ENCODE data around the gene PIGL.
A peak's percentile ranks its signal among the peaks of the same experiment; 100 is the strongest.
"Not testable (repeated sequence)": the region's sequence is repeated elsewhere in the genome, so short reads cannot be mapped to it uniquely, and the experiment has no call there.

PIGL gene

GRCh38 chr17:16286947-16287562 is 70.0 kb downstream of the PIGL start:
- Histone ChIP-seq H3K9me3 (no peaks in the 10 kb centered on the region), H3K27ac (peak overlapping the region; percentile 91 to 93), H3K27me3 (no peaks in the 10 kb centered on the region), H3K4me3 (peak overlapping the region; percentile 27 to 44), H3K4me1 (peaks cover 0 to 40% (median 34%) of the 10 kb centered on the region in 4 donors), H3K36me3 (no peaks in the 10 kb centered on the region)
- TF ChIP-seq, protein P1, sequence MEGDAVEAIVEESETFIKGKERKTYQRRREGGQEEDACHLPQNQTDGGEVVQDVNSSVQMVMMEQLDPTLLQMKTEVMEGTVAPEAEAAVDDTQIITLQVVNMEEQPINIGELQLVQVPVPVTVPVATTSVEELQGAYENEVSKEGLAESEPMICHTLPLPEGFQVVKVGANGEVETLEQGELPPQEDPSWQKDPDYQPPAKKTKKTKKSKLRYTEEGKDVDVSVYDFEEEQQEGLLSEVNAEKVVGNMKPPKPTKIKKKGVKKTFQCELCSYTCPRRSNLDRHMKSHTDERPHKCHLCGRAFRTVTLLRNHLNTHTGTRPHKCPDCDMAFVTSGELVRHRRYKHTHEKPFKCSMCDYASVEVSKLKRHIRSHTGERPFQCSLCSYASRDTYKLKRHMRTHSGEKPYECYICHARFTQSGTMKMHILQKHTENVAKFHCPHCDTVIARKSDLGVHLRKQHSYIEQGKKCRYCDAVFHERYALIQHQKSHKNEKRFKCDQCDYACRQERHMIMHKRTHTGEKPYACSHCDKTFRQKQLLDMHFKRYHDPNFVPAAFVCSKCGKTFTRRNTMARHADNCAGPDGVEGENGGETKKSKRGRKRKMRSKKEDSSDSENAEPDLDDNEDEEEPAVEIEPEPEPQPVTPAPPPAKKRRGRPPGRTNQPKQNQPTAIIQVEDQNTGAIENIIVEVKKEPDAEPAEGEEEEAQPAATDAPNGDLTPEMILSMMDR (IDR thresholded peaks at IDR 0.05), result no peak
- DNase-seq, result peak in 1 of 2 donors; percentile 68
- intact Hi-C loops (cut with DNase I; ENCODE audit: low total_unique reads), result loop anchor here (5.0 kb wide), 2 partner anchors 65 to 70 kb away; partner anchors contain the start of genes CENPV, NCOR1 and PIGL

DNA sequence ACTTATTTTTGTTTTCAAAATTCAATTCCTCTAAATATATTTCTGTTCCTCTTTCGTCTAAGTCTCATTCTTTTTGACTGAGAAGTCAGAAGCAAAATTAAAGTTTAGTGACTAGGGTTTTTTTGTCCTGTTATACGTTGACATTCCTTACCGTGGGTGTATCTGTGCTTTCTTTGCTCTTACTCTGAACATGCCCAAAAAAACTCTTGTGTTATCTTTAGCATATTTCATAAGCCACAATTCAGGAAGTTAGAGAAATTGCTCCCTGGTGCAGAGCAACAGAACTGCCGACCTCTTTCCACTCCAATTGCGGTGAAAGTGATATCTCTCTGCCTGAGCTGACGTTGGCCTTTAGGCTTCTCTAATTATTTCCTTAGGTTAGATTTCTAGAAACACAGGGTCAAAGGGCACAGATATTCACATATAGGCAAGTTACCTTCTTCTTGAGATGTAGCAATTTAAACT is 70.6 kb downstream of the PIGL start:
- intact Hi-C loops (cut with DNase I; ENCODE audit: low total_unique reads), result loop anchor here (5.0 kb wide), 2 partner anchors 65 to 70 kb away; partner anchors contain the start of genes CENPV, NCOR1 and PIGL
- peak overlapping the region; percentile 27 to 44 for H3K4me3 ChIP-seq
- H3K27ac ChIP-seq, result peak overlapping the region; percentile 91 to 93
- DNase-seq, result no peak
- H3K4me1 ChIP-seq, result peaks cover 0 to 40% (median 34%) of the 10 kb centered on the region in 4 donors
- TF ChIP-seq, protein P1 (IDR thresholded peaks at IDR 0.05), result peak in 1 of 2 experiments; percentile 31
- H3K36me3 ChIP-seq, result no peaks in the 10 kb centered on the region
- H3K9me3 ChIP-seq, result no peaks in the 10 kb centered on the region
- H3K27me3 ChIP-seq, result no peaks in the 10 kb centered on the region

- Histone ChIP-seq H3K4me3 (no peak overlapping the region), H3K4me1 (peaks cover 0 to 40% (median 34%) of the 10 kb centered on the region in 4 donors), H3K27me3 (no peaks in the 10 kb centered on the region), H3K9me3 (no peaks in the 10 kb centered on the region), H3K27ac (peak overlapping the region; percentile 91 to 93), H3K36me3 (no peaks in the 10 kb centered on the region)
- no peak for DNase-seq
- intact Hi-C loops (cut with DNase I; ENCODE audit: low total_unique reads), result loop anchor here (5.0 kb wide), 2 partner anchors 63 to 72 kb away; partner anchors contain the start of genes CENPV, NCOR1 and PIGL
- TF ChIP-seq, protein P1 (IDR thresholded peaks at IDR 0.05), result no peak
Observed at GRCh38 chr17:16288860-16289571, 72.0 kb downstream of the PIGL start.

DNA sequence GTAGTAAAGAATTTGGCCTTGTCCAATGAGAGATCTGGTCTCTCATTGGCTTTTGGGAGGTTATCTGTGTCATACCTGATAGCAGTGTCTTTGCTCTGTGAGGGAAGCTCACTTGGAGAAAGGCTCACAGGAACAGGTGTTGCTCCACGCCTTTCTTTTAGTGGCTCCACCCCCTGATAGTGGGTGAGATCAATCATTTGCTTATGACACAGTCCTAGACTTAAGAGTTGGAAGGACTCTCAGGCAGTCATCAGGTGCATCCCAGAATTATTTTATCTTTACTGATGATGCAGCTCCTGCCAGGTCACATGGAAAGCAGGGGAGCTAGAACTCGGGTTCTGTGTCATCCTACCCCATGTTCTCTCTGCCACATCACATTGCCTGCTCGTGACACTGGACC is 76.9 kb downstream of the PIGL start:
- Histone ChIP-seq H3K4me3 (no peak overlapping the region), H3K27ac (no peak overlapping the region), H3K4me1 (no peaks in the 10 kb centered on the region), H3K9me3 (no peaks in the 10 kb centered on the region), H3K36me3 (no peaks in the 10 kb centered on the region), H3K27me3 (no peaks in the 10 kb centered on the region)
- no peak for DNase-seq
- TF ChIP-seq, protein P1 (IDR thresholded peaks at IDR 0.05), result no peak
- intact Hi-C loops (cut with DNase I; ENCODE audit: low total_unique reads), result no loop called here

GRCh38 chr17:16294560-16294959 is 77.5 kb downstream of the PIGL start:
- Histone ChIP-seq H3K4me1 (no peaks in the 10 kb centered on the region), H3K4me3 (no peak overlapping the region), H3K36me3 (no peaks in the 10 kb centered on the region), H3K9me3 (no peaks in the 10 kb centered on the region), H3K27me3 (no peaks in the 10 kb centered on the region), H3K27ac (no peak overlapping the region)
- TF ChIP-seq, protein P1 (IDR thresholded peaks at IDR 0.05), result no peak
- DNase-seq, result no peak
- intact Hi-C loops (cut with DNase I; ENCODE audit: low total_unique reads), result no loop called here

DNA sequence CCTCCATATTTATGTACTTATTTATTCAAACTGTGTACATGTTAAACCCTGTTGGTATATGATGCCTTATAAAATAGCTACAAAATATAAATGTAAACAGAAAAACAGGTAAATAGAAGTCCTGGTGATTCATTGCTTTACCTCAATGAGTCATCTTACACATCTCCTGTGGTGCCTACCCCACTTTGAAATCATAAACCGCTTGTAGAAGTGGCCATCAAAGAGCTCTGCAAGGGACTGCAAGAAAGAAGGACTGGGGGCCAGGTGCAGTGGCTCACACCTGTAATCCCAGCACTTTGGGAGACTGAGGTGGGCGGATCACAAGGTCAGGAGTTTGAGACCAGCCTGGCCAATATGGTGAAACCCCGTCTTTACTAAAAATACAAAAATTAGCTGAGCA is 79.1 kb downstream of the PIGL start:
- H3K27me3 ChIP-seq; H3K4me1 ChIP-seq; H3K9me3 ChIP-seq; H3K27ac ChIP-seq; DNase-seq; H3K4me3 ChIP-seq; intact Hi-C loops (cut with DNase I; ENCODE audit: low total_unique reads): not testable (repeated sequence)
- peaks cover 0 to 11% (median 0%) of the 10 kb centered on the region in 3 donors for H3K36me3 ChIP-seq
